ENCODE data around the gene PCK2. TPM values are rescaled to one million over a fixed set of nuclear protein-coding genes. Genes with fewer than 3 reads are reported as not detected.

Gene PCK2
- total and polyA plus RNA-seq, 2 of the 8 experiments (the other 6 are each of a cell fraction or from before 2014, with no cell fraction given): 81.9 to 115 TPM

GRCh38 chr14:24150061-24150460, 56.0 kb downstream of the PCK2 start:
- FAIRE-seq (no peak), DNase-seq (ENCODE audit: low read depth in 1 of 2, low spot score in 2 of 2) (no peak)
- no peak overlapping the region for H2BK120ac ChIP-seq (replicated peaks; ENCODE audit: low read depth, low read length)
- H3K14ac ChIP-seq (ENCODE audit: insufficient read length): no peak overlapping the region
- H4K5ac ChIP-seq (ENCODE audit: insufficient read length, low read depth, low read length): no peak overlapping the region
- H2AFZ ChIP-seq (ENCODE audit: low read length): no peak overlapping the region
- H3K9me3 ChIP-seq (ENCODE audit: insufficient read depth in 2 of 2, low read depth in 1 of 2, low read length in 1 of 2): no peaks in the 10 kb centered on the region
- peaks cover 0 to 28% of the 10 kb centered on the region in 2 experiments; a peak in 3 of 4 replicates for H3K79me2 ChIP-seq (ENCODE audit: control insufficient read depth in 1 of 2, insufficient read depth in 2 of 2, low read length in 2 of 2)
- peaks cover 0 to 10% (median 7%) of the 10 kb centered on the region in 4 experiments; a peak in 5 of 7 replicates for H3K4me1 ChIP-seq (replicated peaks in 1 of 4; ENCODE audit: control insufficient read depth in 3 of 4, insufficient read depth in 4 of 4, low read length in 3 of 4)
- H3K27ac ChIP-seq (ENCODE audit: low read depth, low read length): no peak overlapping the region
- H3K18ac ChIP-seq (ENCODE audit: extremely low read depth, low read length): no peak overlapping the region
- no peak overlapping the region for H4K91ac ChIP-seq (replicated peaks; ENCODE audit: insufficient read length, low read length)
- no peak overlapping the region for H2BK12ac ChIP-seq (ENCODE audit: low read depth, low read length)
- H3K36me3 ChIP-seq (ENCODE audit: control insufficient read depth in 2 of 4, insufficient read depth in 4 of 4, low read length in 3 of 4): peaks cover 17 to 37% (median 35%) of the 10 kb centered on the region in 4 experiments
- H2AK5ac ChIP-seq (ENCODE audit: low read depth, low read length): no peak overlapping the region
- POLR2A ChIA-PET (ENCODE audit: partially characterized antibody): interaction anchor here (0.8 to 9.6 kb wide), 13 partner anchors 9 to 92 kb away, joined by 3 to 86 read pairs (median 5); partner anchors contain the start of genes DCAF11, EMC9, IRF9 and NRL
- H3K4me3 ChIP-seq (ENCODE audit: extremely low read depth in 1 of 4, insufficient read depth in 2 of 4, low read depth in 3 of 4, low read length in 4 of 4): no peak overlapping the region
- peaks cover 11% of the 10 kb centered on the region; the same call in 1 of the 2 replicates for H3K79me1 ChIP-seq (ENCODE audit: low read depth, low read length)
- 90% methylated on average over 9 of the region's 9 CpGs; no CpG with 5 or more reads in 1 of the 2 experiments for WGBS, 2 experiments (ENCODE audit: extremely low coverage in 1 of 2, insufficient coverage in 1 of 2, insufficient read length in 1 of 2, insufficient replicate concordance in 2 of 2, low coverage in 1 of 2, low lambda C conversion rate in 2 of 2, missing lambda C conversion rate in 1 of 2)
- H4K20me1 ChIP-seq (replicated peaks in 1 of 2; ENCODE audit: control insufficient read depth in 1 of 2, insufficient read depth in 2 of 2, low read length in 2 of 2): peaks cover 0 to 22% of the 10 kb centered on the region in 2 experiments
- peaks cover 10% of the 10 kb centered on the region for H3K23me2 ChIP-seq (ENCODE audit: low read depth, low read length)
- no peak overlapping the region for H3K4me2 ChIP-seq (ENCODE audit: insufficient read depth in 1 of 2, low read depth in 2 of 2, low read length in 2 of 2)
- no peak overlapping the region for H2BK5ac ChIP-seq (ENCODE audit: low read depth, low read length)
- H3K9ac ChIP-seq (replicated peaks in 1 of 4; ENCODE audit: extremely low read depth in 1 of 4, low read depth in 3 of 4, low read length in 3 of 4): no peak overlapping the region
- CTCF ChIA-PET (ENCODE audit: partially characterized antibody): interaction anchor here (0.7 to 3.4 kb wide), 6 partner anchors 8 to 92 kb away, joined by 3 to 26 read pairs (median 4); partner anchors contain the start of genes EMC9, IRF9 and PSME1
- H3K4ac ChIP-seq (replicated peaks; ENCODE audit: insufficient read length, low read depth, low read length): no peak overlapping the region
- no peak overlapping the region for H4K8ac ChIP-seq (ENCODE audit: extremely low read depth, insufficient read depth, low read length)
- H2BK20ac ChIP-seq (ENCODE audit: low read length): no peak overlapping the region
- no peak overlapping the region for H2BK15ac ChIP-seq (ENCODE audit: low read length)
- H3K56ac ChIP-seq (replicated peaks; ENCODE audit: insufficient read length, low read depth, low read length): no peak overlapping the region
- no peaks in the 10 kb centered on the region for H3K27me3 ChIP-seq (replicated peaks in 1 of 4; ENCODE audit: control insufficient read depth in 3 of 4, extremely low read depth in 1 of 4, insufficient read depth in 3 of 4, low read length in 3 of 4)
- no peak overlapping the region for H3K23ac ChIP-seq (ENCODE audit: insufficient read length)
- no peak for TF ChIP-seq POLR2AphosphoS5 (IDR thresholded peaks at IDR 0.05; ENCODE audit: low read depth, low read length)

Data from H1 (cell line).